ENCODE results near the gene EOGT.

Gene EOGT

DNA sequence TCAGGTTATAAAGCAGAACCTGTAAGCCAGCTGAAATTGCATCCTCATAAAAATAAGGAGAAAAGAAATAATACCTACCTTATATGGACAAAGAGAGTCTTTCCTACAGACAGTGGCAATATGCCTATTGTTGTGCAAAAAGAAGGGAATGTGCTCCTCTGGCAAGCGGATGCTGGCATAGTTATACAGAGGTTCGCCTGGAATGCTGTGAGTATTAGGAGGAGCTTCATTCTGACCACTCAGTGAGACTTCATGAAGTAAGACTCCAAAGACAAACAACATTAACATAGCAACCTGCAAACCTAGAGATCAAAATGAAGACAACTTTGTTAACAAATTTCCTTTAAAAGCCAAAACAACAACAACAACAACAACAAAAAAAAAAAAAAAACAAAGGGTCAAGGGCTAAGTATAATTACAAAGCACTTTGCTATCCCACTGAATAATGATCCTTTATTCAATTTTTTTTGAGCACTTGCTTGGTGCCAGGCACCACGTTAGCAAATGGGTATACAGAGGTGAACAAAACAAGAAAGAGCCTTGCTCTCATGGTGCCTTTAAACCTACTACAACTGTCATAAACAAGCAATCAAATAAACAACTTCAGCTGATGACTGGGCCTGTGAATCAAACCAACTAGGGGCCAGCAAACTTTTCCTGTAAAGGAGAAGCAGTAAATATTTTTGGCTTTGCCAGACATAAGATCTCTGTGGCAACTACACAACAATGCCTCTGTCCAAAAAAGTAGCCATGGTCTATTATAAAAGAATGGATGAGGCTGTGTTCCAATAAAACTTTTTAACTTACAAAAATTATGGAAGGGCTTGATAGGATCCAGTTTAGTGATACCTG is 3.7 kb downstream of the EOGT start:
- peak; percentile 68 for DNase-seq (ENCODE audit: low read depth)

DNA sequence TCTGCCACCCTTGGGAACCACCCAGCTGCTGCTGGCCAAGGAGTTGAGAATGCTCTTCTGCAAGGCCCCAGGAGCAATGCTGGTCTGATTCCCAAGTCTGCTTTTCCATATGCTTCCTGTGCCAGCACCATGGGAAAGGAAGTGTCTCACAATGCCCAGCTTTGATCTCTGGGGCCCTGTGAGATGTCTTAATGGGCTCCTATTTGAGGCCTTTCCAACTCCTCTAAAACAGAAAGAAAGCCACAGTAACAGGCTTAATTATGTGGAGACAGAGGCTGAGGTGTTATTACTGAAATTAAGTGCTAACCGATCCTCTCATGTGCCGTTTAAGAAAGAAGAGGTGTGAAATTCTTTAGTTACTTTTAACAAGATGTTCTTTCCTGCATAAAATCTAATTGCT is 4.5 kb downstream of the EOGT start:
- DNase-seq (ENCODE audit: low read depth): no peak

DNA sequence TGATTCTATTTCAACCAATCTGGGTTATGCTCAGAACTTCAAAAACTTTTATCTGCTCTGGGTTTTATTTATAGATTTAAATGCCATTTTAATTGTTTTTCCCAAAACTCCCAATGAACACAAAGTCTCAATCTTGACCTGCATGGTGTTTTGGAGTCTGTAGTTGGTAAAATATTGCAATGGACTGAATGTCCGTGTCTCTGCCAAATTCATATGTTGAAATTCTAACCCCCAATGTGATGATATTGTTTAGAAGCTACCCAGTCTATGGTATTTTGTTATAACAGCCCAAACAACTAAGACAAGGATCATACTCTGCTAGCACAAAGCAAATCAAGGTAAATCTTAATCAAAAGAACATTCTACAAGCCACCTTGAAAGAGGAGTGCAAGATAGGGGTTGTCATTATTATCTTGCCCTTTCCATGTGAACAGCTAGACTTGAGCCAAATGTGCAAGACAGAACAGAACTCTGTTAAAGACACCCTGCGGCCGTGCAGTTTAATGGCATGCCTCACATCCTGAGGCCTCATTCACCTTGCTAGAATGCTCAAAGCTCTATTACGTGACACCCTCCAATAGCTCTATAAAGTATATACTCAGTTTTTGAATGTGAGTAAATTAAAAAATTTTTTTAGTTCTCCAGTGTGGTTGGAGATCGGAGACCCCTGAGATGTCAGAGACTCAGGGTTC is 7.5 kb downstream of the EOGT start:
- no peak for DNase-seq (ENCODE audit: low read depth)

DNA sequence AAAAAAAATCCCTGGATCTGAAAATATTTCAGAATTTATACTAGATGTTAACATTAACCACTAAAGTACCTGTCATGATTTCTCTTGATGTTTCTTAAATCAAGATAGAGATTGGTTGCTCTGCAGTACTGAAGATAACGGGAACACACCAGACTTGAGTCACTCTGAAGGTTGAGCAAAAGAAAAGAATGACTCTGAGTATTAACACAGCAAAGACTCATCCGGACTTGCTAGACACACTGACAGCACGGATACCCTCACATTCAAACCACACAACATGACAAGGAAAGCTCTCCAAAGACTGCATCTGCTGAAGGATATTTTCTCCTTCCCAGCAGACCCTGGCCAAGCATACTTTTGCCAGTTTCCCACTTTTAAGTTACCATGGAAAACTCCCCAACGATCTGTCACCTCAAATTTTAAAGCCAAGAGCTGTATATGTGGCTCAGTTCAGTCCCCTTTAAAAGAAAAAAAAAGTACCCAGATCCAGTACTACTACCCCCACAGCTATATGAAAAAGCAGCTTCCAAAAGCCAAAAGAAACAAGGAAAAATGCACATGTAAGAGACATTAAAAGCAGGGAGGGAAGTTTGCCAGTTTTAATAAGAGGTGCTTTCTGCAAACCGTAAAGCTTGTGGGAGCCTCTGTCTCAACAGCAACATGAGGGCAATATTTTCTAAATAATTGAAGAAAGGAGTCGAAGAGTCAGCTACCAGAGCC is 8.3 kb downstream of the EOGT start:
- DNase-seq (ENCODE audit: low read depth): no peak

DNA sequence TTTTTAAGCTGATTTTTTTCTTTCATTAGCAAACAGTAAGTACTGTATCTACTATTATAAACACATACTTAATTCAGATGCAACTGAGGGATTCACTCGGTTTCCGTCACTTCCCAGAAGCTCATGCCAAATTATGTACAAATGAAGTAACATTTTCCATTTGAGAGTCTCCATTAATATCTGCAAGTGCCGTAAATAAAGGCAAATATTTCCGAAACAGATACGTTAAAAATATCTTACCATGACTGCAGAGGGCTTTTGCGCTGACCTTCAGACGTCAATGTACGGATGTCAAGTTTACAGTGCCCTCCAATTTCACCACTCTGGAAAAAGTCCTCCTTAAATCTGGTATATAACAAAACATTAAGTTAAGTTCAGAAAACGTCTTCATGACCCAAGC is 9.3 kb downstream of the EOGT start:
- no peak for DNase-seq (ENCODE audit: low read depth)

DNA sequence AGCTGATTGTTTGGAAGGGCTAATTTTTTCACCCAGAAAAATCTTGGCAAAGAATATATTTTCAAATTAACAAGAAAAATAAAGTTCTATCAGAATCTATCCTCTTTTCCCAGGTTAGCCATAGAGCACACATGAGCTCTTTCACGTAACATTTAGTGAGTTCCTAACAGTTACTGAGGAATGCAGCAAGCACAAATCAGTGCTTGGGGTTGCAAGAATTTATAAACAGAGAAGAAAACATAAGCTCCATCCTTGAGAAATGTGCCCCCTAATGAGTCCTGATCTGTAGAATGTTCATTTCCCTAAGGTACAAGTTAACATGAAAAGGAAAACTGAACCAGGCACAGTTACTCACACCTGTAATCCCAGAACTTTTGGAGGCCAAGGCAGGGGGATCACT is 13.9 kb downstream of the EOGT start:
- DNase-seq (ENCODE audit: low read depth): no peak

DNA sequence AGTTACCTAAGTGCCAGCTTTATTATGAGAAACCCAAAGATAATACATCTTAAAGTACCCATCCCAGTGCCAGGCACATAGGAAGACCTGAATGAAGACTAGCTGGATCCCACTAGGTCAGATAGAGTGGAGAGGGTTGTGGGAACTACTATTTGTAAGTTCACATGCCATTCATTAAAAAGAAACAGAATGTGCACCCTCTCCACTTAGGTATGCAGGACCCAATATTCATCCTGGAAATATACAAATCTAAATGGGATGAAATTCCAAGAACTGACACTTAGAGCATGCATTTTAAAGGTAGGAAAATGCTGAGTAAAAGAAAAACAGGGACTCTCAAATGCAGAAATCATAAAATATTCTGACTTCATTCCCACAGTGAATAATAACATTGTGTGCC is 14.3 kb downstream of the EOGT start:
- DNase-seq (ENCODE audit: low read depth): no peak

DNA sequence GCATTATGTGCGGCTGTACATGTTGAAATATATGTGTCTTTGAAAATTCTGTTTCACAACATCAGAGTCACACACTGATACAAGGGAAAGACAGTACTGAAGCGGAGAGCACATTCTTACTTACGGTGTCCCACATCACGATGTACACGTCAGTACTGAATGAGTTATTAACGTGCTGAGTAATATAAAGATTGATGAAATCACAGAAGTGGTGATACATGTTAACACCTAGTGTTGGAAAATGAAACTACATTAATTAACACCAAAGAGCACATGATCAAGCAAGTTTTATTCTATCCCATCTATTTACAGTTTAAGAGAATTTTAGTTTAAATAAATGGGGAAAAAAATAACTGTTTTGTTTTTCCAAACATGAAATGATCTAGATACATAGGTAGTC is 15.6 kb downstream of the EOGT start:
- DNase-seq (ENCODE audit: low read depth): no peak

DNA sequence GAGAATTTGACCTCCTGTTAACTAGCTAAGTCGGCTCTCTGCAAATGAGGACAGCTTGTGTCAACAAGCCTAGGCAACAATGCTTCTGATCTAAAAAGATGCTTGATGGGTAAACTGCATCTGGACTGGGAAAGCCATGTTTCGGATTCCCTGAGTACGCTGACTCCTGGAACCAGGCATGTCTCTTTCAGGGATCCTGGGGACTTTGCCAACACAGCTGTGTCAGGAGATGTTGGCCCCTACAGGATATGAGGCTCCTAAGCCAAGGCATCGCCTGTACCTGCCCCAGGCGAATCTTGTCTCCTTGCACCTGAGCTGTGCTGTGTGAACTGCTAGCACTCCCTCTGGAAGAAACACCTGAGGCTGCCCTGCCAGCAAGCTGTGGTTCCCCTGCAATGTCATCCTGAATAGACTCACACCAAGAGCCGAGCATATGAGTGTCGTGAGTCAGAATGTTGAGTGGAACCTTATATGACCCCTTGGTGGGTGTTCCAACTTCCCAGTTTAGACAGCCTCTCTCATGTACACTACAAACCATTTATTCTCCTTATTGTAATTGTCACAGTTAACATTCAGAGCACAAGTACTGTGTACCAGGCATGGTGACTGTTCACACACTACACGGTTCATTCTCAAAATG is 17.0 kb downstream of the EOGT start:
- DNase-seq (ENCODE audit: low read depth): no peak

DNA sequence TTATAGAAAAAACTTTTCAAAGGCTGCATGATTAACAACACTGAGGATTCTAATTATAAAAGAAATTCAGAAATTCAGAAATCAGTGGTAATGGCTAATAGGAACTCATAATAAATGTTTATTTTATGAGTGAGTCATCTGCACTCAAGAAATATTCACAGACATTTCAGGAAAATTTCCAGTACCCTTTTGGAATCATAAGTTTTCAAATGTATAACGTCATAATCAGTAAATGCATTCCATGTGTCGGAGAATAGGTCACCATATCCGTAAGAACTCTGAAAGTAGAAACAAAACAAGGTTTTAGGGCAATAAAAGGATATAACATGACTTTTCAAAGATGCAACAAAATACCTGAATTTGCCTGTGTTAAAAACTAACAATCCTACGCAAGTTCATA is 24.7 kb downstream of the EOGT start:
- no peak for DNase-seq (ENCODE audit: low read depth)

DNA sequence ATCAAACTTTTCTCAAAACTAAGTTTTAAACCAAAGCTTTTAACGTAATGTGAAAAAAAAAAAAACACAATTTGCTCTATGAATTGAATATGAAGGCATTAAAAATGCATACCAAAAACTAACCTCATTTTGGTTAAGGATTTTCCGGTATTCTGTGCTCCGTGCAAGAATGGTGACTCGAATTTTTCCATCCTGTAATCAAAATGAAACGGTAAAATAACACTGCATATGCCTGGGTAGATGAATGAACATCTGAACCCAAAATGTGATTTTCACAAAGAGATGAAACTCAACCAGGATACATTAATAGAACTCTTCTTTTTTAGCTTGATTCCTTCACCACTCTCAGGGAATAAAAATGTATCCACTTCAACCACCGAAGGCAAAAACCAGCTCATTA is 26.2 kb downstream of the EOGT start:
- no peak for DNase-seq (ENCODE audit: low read depth)

DNA sequence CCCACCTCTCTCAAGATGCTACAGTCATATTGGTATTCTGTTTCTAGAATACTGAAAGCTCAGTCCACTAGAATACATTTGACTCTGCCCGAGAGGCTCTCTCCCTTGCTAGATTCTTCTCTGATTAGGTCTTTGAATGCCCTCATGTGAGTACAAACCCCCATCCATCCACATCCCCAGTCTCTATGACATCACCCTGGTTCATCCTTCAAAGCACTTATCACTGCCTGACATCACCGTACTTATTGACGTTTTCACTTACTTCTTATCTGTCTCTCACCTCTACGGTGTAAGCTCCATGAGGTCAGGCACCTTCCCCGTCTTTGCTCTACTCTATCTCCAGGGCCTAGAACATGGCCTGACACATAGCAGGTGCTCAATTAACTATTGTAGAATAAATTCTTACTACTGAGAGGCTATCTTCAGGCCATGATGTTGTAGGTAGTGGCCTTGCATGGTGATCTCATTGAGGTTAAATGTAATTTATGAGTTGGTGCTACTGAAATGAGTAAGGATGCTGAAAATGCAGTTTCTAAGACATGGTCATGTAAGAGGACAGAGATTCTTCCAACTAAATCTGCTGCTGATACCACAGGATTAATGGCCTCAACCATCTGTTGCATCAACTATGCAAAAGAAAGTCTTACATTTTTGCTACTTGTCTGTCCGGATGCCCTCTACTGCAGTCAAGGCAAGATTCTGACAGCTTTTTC is 26.8 kb downstream of the EOGT start:
- DNase-seq (ENCODE audit: low read depth): no peak

DNA sequence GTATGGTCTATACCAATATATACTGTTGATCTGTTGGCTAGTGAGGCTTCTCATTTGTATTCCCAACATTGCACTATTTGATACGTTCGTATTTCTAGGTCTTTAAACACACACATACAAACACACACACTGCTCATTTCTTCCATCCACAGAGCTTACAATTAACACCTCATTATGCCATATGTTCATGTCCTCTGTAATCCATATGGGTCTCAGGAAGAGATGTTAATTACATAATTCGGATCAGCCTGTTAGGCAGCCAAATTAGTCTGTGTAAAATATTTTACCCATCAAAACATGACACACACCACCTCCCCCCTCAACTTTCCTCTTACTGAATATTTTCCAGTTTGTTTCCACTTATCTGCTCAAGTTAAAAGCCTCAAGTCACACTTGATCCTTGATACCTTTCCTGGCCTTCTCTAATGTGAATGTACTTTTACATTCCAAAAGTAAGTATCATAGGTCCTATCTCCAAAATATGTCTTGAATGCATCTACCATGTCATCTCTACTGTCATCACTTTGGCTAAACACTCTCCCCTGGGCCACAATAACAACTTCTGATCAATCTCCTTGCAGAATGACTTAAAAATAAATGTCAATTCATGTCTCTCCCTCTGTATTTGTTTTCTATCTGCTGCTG is 28.2 kb downstream of the EOGT start:
- no peak for DNase-seq (ENCODE audit: low read depth)

DNA sequence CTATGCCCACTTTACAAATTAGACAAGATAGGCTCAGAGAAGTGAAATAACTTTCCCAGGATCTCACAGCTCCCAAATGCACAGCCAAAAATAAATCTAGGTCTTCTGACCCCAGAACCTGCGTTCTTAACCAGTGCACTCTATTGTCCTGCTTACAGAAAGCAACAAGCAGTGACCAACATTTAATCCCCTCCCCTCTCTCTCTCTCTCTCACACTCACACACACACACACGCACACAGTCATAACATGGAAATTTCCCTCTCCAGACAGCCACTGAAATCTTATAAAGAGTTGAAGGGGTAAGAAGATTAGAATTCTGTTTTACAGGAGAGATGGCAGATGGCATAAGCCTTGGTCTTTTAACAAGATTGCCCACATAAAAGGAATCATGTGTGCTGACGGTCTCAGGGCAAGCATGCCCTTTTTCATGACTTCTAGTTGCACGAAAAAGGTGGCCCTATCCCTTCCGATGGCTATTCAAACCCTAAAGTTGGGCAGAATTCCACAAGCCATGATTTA is 29.4 kb downstream of the EOGT start:
- DNase-seq (ENCODE audit: low read depth): no peak

DNA sequence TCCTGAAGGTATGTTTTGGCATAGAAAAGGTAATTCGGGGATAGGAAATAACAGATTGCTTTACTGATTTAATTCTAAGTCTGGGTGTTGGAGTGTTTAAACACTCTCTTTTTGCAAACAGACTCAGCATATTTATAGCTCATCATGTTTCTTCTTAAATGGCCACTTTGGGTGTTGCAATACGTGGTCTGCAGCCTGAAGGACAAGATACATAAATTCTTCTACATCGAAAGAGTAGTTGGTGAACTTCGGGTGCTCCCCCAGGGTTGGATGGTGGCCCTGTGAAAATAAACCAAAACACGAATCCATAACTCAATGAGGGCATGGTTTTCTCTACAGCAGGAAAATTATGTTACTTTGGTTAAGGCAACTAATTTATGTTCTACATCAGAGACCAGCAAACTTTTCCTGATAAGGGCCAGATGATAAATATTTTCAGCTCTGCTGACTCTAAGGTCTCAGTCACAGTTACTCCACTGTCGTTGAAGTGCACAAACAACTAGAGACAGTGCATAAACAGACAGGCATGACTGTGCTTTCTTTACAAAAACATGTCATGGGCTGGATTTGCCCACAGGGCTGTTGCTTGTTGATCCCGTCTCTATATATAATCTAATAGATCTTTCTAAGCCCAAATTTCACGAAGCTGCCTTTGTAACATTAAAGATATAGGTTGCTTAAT is 35.9 kb downstream of the EOGT start:
- DNase-seq (ENCODE audit: low read depth): no peak

DNA sequence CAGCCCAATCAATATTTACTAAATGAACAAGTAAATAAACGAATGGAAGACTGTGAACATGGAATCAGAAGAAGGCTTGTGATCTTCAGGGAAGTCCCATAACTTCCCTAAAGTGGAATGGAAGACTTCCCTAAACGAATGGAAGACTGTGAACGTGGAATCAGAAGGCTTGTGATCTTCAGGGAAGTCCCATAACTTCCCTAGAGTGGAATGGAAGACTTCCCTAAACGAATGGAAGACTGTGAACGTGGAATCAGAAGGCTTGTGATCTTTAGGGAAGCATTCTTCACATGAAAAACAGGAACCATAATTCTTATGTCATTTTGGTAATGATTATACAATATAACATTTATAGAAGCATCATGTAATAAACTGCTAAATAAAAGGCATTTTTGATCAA is 38.8 kb downstream of the EOGT start:
- no peak for DNase-seq (ENCODE audit: low read depth)

DNA sequence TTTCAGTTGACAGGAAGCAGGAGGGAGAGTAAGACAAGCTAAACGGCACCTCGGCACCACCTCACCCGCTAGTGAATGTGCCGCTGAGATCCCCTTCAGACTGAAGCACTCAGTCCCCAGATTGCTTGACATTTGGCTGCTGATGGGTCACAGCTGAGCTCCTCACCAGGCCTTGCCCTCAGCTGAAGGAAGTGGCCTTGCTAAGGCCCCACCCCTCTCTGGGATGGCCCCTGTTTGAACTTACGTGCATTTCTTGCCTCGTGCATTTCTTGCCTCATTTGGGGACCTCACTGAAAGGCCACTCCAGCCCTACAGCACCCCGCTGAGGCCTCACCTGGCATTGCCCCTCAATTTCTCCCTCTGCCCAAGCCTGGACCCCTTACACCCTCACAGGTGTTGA is 39.8 kb downstream of the EOGT start:
- DNase-seq (ENCODE audit: low read depth): no peak

DNA sequence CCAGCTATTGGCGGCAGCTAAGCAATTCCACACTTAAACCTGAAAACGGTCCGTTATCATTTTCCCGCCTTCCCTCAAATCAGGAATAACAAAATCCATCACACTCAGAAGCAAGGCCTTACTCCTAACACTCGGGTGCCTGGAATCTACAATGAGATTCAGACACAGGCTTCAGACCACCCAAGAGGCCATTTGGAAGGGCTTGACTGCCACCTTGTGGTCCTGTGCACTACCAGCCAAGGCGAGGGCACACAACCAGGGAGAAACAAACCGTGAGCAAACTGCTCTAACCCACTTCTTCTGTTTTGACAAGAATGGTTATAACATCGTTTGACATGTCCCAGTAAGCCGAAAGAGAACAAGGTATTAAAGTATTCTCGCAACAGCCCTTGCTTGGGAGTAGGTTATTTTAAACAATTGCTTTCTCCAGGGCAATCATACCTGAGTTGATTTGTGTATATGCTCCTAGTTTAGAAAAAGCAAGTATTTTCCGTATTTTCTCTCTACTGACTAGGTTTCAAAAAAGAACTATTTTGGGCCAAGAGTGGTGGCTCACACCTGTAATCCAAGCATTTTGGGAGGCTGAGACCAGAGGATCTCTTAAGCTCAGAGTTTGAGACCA is 41.0 kb downstream of the EOGT start:
- peak; percentile 15 for DNase-seq (ENCODE audit: low read depth)

DNA sequence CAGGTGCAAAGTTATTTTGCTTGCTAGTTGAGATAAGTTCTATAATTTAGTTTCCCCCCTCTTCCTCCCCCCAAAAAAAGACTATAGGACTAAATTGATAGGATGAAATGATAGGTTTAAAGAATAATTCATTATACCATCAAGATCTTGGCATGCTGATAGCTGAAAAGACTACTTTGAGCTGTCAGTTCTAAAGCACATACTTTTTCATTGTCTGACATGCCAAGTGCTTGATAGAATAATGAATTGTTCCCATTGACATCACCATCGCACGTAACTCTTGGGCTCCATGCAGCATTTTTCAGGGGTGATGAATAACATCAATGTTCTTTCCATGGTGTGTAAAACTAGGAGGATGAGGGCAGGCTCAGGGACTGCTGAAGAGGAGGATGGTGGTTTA is 48.8 kb downstream of the EOGT start:
- DNase-seq (ENCODE audit: low read depth): no peak

DNA sequence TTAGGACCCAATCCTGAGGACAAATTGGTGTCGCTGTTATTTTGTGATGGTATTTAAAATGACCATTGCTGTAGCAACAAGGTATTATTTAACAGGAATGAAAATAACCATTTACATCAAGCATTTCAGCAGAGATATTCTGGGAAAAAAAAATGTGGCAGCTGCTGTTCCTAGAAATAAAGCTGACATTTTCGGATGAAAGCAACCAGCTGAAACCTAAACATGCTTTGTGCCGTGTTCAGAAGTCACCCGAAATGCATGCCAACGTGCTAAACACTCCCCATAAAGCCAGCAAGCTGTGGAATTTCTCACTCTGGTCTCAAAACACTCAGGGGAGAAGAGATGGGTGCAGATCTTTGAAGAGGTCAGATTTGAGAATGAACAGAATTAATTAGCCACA is 49.6 kb downstream of the EOGT start:
- no peak for DNase-seq (ENCODE audit: low read depth)

Measured in stromal cell of bone marrow (primary cell).